Thoracic aorta (tissue), 2 donors: Measurements from ENCODE around the gene DOCK10. TPM values are rescaled to one million over a fixed set of nuclear protein-coding genes. Genes with fewer than 3 reads are reported as not detected.
"Not testable (repeated sequence)": the region's sequence is repeated elsewhere in the genome, so short reads cannot be mapped to it uniquely, and the experiment has no call there.

Experiments used
- ATAC-seq: fragments of 150-250 bp; one replicate; pipeline ENCODE4 v1.8.0; 2017; ENCODE audit warnings: low read depth; ENCODE audit not compliant: insufficient number of reproducible peaks, low FRiP score
- DNase-seq: peaks from one replicate; pipeline ENCODE4 v3.0.0-alpha.2; 2020; ENCODE audit warnings: low spot score
- H3K27ac ChIP-seq, 2 donors: fragments of 200-600 bp; sonication (generic); 1 replicate in 1 of 2; 2 replicates in 1 of 2; pipeline ENCODE4 v1.5.1; 2016; ENCODE audit warnings: mild to moderate bottlenecking in 2 of 2, moderate library complexity in 2 of 2
- H3K27me3 ChIP-seq: fragments of 200-600 bp; sonication (generic); replicated peaks from 2 replicates; pipeline ENCODE4 v1.6.0; 2016; ENCODE audit warnings: mild to moderate bottlenecking; ENCODE audit not compliant: insufficient read depth
- H3K36me3 ChIP-seq: fragments of 200-600 bp; sonication (generic); one replicate; pipeline ENCODE4 v1.5.1; 2016
- H3K4me1 ChIP-seq, 2 donors: fragments of 200-600 bp; sonication (generic); 1 replicate in 1 of 2; 2 replicates in 1 of 2; pipeline versions ENCODE4 v1.5.1 to v1.6.0; 2016; ENCODE audit warnings: low read depth in 2 of 2, mild to moderate bottlenecking in 1 of 2; ENCODE audit not compliant: control insufficient read depth in 1 of 2
- H3K4me3 ChIP-seq: fragments of 200-600 bp; sonication (generic); 2 replicates; pipeline ENCODE4 v1.5.1; 2016; ENCODE audit warnings: mild to moderate bottlenecking
- H3K9me3 ChIP-seq: fragments of 200-600 bp; sonication (generic); 2 replicates; pipeline ENCODE4 v1.5.1; 2016
- CTCF ChIP-seq: fragments of 200-600 bp; sonication (generic); IDR thresholded peaks from one replicate; pipeline ENCODE4 v1.5.1; 2019; ENCODE audit warnings: antibody characterized with exemption
- total RNA-seq, 2 donors: library from RNA; depleted of rRNA; stranded (reverse); fragments of >200 nt; gene quantifications; one replicate each; pipeline versions ENCODE4 v1.1.0 to v1.2.3, GENCODE V29; 2016

Gene DOCK10
- total RNA-seq, 2 donors from 2014 or later, result 44.9 to 53.0 TPM

- Histone ChIP-seq H3K9me3 (no peaks in the 10 kb centered on the region), H3K36me3 (no peaks in the 10 kb centered on the region), H3K4me1 (no peaks in the 10 kb centered on the region), H3K27ac (no peak overlapping the region), H3K4me3 (no peak overlapping the region), H3K27me3 (no peaks in the 10 kb centered on the region)
- DNase-seq, result no peak
- no peak for TF ChIP-seq CTCF
- no peak for ATAC-seq
Observed at GRCh38 chr2:225064928-225065327, 22.7 kb upstream of the DOCK10 start.

GRCh38 chr2:225064362-225064761 lies 22.1 kb upstream of the DOCK10 start:
- ATAC-seq, result no peak
- no peak for TF ChIP-seq CTCF
- no peaks in the 10 kb centered on the region for H3K9me3 ChIP-seq

GRCh38 chr2:225056330-225057073 lies 14.2 kb upstream of the DOCK10 start:
- DNase-seq (no peak), ATAC-seq (no peak)
- no peak for TF ChIP-seq CTCF
- Histone ChIP-seq H3K27ac (no peak overlapping the region), H3K27me3 (no peaks in the 10 kb centered on the region), H3K4me1 (no peaks in the 10 kb centered on the region), H3K4me3 (no peak overlapping the region), H3K9me3 (no peaks in the 10 kb centered on the region), H3K36me3 (no peaks in the 10 kb centered on the region)

More at GRCh38 chr2:225064362-225064761, 22.1 kb upstream of the DOCK10 start:
- Histone ChIP-seq H3K27me3 (no peaks in the 10 kb centered on the region), H3K4me3 (no peak overlapping the region), H3K27ac (no peak overlapping the region), H3K4me1 (no peaks in the 10 kb centered on the region), H3K36me3 (no peaks in the 10 kb centered on the region)
- no peak for DNase-seq

GRCh38 chr2:225055714-225056113 lies 13.4 kb upstream of the DOCK10 start:
- Histone ChIP-seq H3K27ac (no peak overlapping the region), H3K36me3 (no peaks in the 10 kb centered on the region), H3K9me3 (no peaks in the 10 kb centered on the region), H3K27me3 (no peaks in the 10 kb centered on the region), H3K4me1 (no peaks in the 10 kb centered on the region), H3K4me3 (no peak overlapping the region)
- ATAC-seq (no peak), DNase-seq (no peak)
- no peak for TF ChIP-seq CTCF

GRCh38 chr2:225052703-225053102 lies 10.4 kb upstream of the DOCK10 start:
- no peak for DNase-seq
- ATAC-seq, result no peak
- H3K9me3 ChIP-seq, result no peaks in the 10 kb centered on the region
- H3K36me3 ChIP-seq, result no peaks in the 10 kb centered on the region
- no peak overlapping the region for H3K4me3 ChIP-seq
- no peak overlapping the region for H3K27ac ChIP-seq
- H3K4me1 ChIP-seq, result no peaks in the 10 kb centered on the region
- no peak for TF ChIP-seq CTCF
- H3K27me3 ChIP-seq, result no peaks in the 10 kb centered on the region

GRCh38 chr2:225047502-225047901 lies 5.2 kb upstream of the DOCK10 start:
- not testable (repeated sequence) for H3K27ac ChIP-seq, H3K4me1 ChIP-seq, H3K4me3 ChIP-seq, H3K27me3 ChIP-seq, H3K36me3 ChIP-seq, H3K9me3 ChIP-seq, DNase-seq, ATAC-seq
